CMK (cell line): ENCODE measurements around the gene TACR1.
"Not testable (repeated sequence)": the region's sequence is repeated elsewhere in the genome, so short reads cannot be mapped to it uniquely, and the experiment has no call there.

Experiments
- DNase-seq: peaks from one replicate; pipeline ENCODE4 v3.0.0-alpha.2; 2010; ENCODE audit warnings: low read depth

TACR1 gene

GRCh38 chr2:75194184-75194868, 5.0 kb downstream of the TACR1 start:
- DNase-seq, result no peak

- DNase-seq, result no peak
These were observed 6.8 kb downstream of the TACR1 start for GRCh38 chr2:75192496-75192895.

- DNase-seq, result no peak
These were observed 8.9 kb downstream of the TACR1 start for GRCh38 chr2:75190271-75190990.

- no peak for DNase-seq
These were observed 12.5 kb downstream of the TACR1 start for GRCh38 chr2:75186821-75187220.

- DNase-seq, result no peak
These were observed 16.7 kb downstream of the TACR1 start for GRCh38 chr2:75182606-75183005.

- no peak for DNase-seq
These were observed 18.8 kb downstream of the TACR1 start for GRCh38 chr2:75180476-75180875.

GRCh38 chr2:75177427-75177826, 21.9 kb downstream of the TACR1 start:
- no peak for DNase-seq

- DNase-seq, result no peak
These were observed 23.9 kb downstream of the TACR1 start for GRCh38 chr2:75175456-75175855.

GRCh38 chr2:75174981-75175380, 24.3 kb downstream of the TACR1 start:
- no peak for DNase-seq

GRCh38 chr2:75174519-75174918, 24.8 kb downstream of the TACR1 start:
- no peak for DNase-seq

- DNase-seq, result no peak
These were observed 25.6 kb downstream of the TACR1 start for GRCh38 chr2:75173740-75174139.

- not testable (repeated sequence) for DNase-seq
These were observed 27.9 kb downstream of the TACR1 start for GRCh38 chr2:75171423-75171822.

GRCh38 chr2:75170889-75171288, 28.4 kb downstream of the TACR1 start:
- no peak for DNase-seq

- no peak for DNase-seq
These were observed 31.1 kb downstream of the TACR1 start for GRCh38 chr2:75168186-75168585.

GRCh38 chr2:75166491-75166890, 32.8 kb downstream of the TACR1 start:
- DNase-seq, result no peak

- no peak for DNase-seq
These were observed 36.4 kb downstream of the TACR1 start for GRCh38 chr2:75162897-75163296.

- no peak for DNase-seq
These were observed 37.1 kb downstream of the TACR1 start for GRCh38 chr2:75162259-75162658.

- DNase-seq, result no peak
These were observed 41.9 kb downstream of the TACR1 start for GRCh38 chr2:75157435-75157834.

- no peak for DNase-seq
These were observed 44.2 kb downstream of the TACR1 start for GRCh38 chr2:75155115-75155514.

- no peak for DNase-seq
These were observed 46.1 kb downstream of the TACR1 start for GRCh38 chr2:75153221-75153620.

GRCh38 chr2:75152243-75152642, 47.1 kb downstream of the TACR1 start:
- DNase-seq, result not testable (repeated sequence)

- not testable (repeated sequence) for DNase-seq
These were observed 51.4 kb downstream of the TACR1 start for GRCh38 chr2:75147884-75148283.

- no peak for DNase-seq
These were observed 52.6 kb downstream of the TACR1 start for GRCh38 chr2:75146606-75147332.
